Neural progenitor cell (in vitro differentiated cells): ENCODE results near the gene CPSF6.

Experiments used
- CTCF ChIP-seq: fragments of 200-600 bp; sonication (generic); IDR thresholded peaks from 2 replicates; pipeline ENCODE4 v1.5.1; 2017; ENCODE audit warnings: antibody characterized with exemption, mild to moderate bottlenecking
- EZH2 ChIP-seq: fragments of 200-600 bp; sonication (generic); IDR thresholded peaks from 2 replicates; pipeline ENCODE4 v1.6.1; 2017; ENCODE audit warnings: antibody characterized with exemption, mild to moderate bottlenecking, moderate library complexity

DNA sequence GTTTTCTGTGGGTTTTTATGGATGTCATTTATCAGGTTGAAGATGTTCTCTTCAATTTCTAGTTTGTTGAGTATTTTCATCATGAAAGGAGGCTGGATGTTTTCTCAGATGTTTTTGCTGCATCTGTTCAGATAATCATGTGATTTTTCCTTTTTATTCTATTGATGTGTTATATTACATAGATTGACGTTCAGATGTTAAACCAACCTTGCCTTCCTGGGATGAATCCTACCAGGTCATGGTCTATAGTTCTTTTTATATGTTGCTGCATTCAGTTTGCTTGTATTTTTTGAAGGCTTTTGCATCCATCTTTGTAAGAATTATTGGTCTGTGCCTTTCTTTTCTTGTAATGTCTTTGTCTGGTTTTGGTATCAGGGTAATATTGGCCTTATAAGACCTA, 64.9 kb downstream of the CPSF6 start:
- TF ChIP-seq CTCF (no peak), EZH2 (no peak)
